ENCODE data around the gene SLC40A1. TPM values are rescaled to one million over a fixed set of nuclear protein-coding genes. Genes with fewer than 3 reads are reported as not detected.
A peak's percentile ranks its signal among the peaks of the same experiment; 100 is the strongest.

The SLC40A1 gene
- total and polyA plus RNA-seq, 4 experiments from 2014 or later, result 27.4 to 328 (median 64.2) TPM

DNA sequence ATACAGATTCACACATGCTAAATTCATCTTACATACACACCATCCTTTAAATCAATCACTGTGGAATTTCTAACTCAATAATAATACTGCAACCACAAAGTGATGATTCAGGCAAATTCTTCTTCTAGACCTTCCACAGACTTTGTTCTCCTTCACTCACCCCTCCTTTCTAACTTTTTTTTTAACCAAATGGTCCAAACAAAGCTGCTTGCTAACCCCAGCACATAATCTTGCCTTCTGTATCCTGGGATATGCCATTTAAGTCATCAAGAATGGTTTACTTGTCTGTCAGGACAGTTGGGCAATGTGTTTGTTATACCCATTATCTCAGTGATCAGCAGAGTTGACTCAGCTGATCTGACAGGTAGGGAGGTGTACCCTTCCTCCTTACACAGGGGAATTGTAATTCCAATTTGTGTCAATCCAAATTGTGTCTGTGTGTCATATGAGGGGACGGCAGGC, 10.0 kb downstream of the SLC40A1 start:
- intact Hi-C loops (cut with micrococcal nuclease), result no loop called here
- Histone ChIP-seq H3K27ac (ENCODE audit: low read depth, low read length) (no peak overlapping the region), H3K4me1 (ENCODE audit: insufficient read depth, low read length) (peaks cover 49% of the 10 kb centered on the region), H3K36me3 (ENCODE audit: insufficient read depth, low read length) (peaks cover 7% of the 10 kb centered on the region), H3K4me3 (ENCODE audit: low read length in 2 of 2) (no peak overlapping the region), H3K27me3 (ENCODE audit: insufficient read depth, low read length) (no peaks in the 10 kb centered on the region), H3K9me3 (ENCODE audit: control insufficient read depth in 1 of 2, low read length in 2 of 2) (no peaks in the 10 kb centered on the region)
- Mint-ChIP-seq H3K27me3 (no peaks in the 10 kb centered on the region), H3K4me3 (peak overlapping the region in 2 of 8 donors; percentile 2 to 14), H3K4me1 (peaks cover 39 to 68% (median 60%) of the 10 kb centered on the region in 4 donors), H3K27ac (peak overlapping the region in 6 of 7 donors; percentile 2 to 90 (median 60)), H3K36me3 (peaks cover 37 to 40% of the 10 kb centered on the region in 2 donors), H3K9me3 (peaks cover 0 to 2% (median 0%) of the 10 kb centered on the region in 8 donors)
- ChIA-PET POLR2A (ENCODE audit: partially characterized antibody) (interaction anchor here (5.2 kb wide), 1 partner anchor 10 kb away, joined by 24 read pairs; the partner anchor contains the start of gene SLC40A1), CTCF (ENCODE audit: partially characterized antibody) (interaction anchor here (1.3 kb wide), 1 partner anchor 9 kb away, joined by 3 read pairs; the partner anchor contains the start of gene SLC40A1)
- DNase-seq, result no peak

GRCh38 chr2:189569295-189569910, 11.2 kb downstream of the SLC40A1 start:
- H3K4me3 Mint-ChIP-seq, result peak overlapping the region in 6 of 8 donors; percentile 35 to 73 (median 56)

DNA sequence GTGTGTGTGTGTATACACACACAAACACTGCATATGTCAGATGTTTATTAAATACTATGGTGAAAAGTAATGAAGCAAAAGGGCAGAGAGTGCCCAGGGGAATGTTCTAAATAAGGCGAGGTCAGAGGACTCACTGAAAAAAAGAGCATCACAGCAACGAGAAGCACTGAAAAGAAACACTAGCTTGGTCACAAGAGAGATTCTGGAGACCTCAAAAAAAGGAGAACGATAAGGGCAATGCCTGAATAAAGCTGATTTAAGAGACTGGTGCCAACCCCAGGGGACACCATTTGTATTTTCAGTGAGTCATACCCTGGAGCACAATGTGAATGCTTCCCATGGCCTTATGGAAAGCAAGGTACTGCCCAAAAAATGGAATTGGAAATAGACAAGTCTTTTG, 14.5 kb downstream of the SLC40A1 start:
- intact Hi-C loops (cut with micrococcal nuclease), result no loop called here
- Histone ChIP-seq H3K27ac (ENCODE audit: low read depth, low read length) (no peak overlapping the region), H3K27me3 (ENCODE audit: insufficient read depth, low read length) (no peaks in the 10 kb centered on the region), H3K4me1 (ENCODE audit: insufficient read depth, low read length) (peaks cover 21% of the 10 kb centered on the region), H3K4me3 (ENCODE audit: low read length in 2 of 2) (no peak overlapping the region), H3K36me3 (ENCODE audit: insufficient read depth, low read length) (peaks cover 15% of the 10 kb centered on the region), H3K9me3 (ENCODE audit: control insufficient read depth in 1 of 2, low read length in 2 of 2) (no peaks in the 10 kb centered on the region)
- no peak for DNase-seq
- ChIA-PET POLR2A (ENCODE audit: partially characterized antibody) (interaction anchor here (1.8 kb wide), 1 partner anchor 15 kb away, joined by 6 read pairs; the partner anchor contains the start of gene SLC40A1), CTCF (ENCODE audit: partially characterized antibody) (interaction anchor here (1.1 kb wide), 1 partner anchor 26 kb away, joined by 4 read pairs; no protein-coding TSS in a partner anchor)
- Mint-ChIP-seq H3K9me3 (peaks cover 0 to 2% (median 0%) of the 10 kb centered on the region in 8 donors), H3K27me3 (no peaks in the 10 kb centered on the region), H3K27ac (peak overlapping the region in 1 of 7 donors; percentile 71), H3K4me3 (peak overlapping the region in 2 of 8 donors; percentile 24 to 53), H3K36me3 (peaks cover 41 to 46% of the 10 kb centered on the region in 2 donors), H3K4me1 (peaks cover 28 to 48% (median 43%) of the 10 kb centered on the region in 4 donors)

More at GRCh38 chr2:189569295-189569910, 11.2 kb downstream of the SLC40A1 start:
- Histone ChIP-seq H3K4me3 (ENCODE audit: low read length in 2 of 2) (no peak overlapping the region), H3K4me1 (ENCODE audit: insufficient read depth, low read length) (peaks cover 37% of the 10 kb centered on the region), H3K27me3 (ENCODE audit: insufficient read depth, low read length) (no peaks in the 10 kb centered on the region), H3K27ac (ENCODE audit: low read depth, low read length) (peak overlapping the region; percentile 22), H3K36me3 (ENCODE audit: insufficient read depth, low read length) (peaks cover 10% of the 10 kb centered on the region), H3K9me3 (ENCODE audit: control insufficient read depth in 1 of 2, low read length in 2 of 2) (no peaks in the 10 kb centered on the region)
- intact Hi-C loops (cut with micrococcal nuclease), result loop anchor here (1.0 kb wide), 1 partner anchor 11 kb away; the partner anchor contains the start of gene SLC40A1
- Mint-ChIP-seq H3K9me3 (peaks cover 0 to 2% (median 0%) of the 10 kb centered on the region in 8 donors), H3K27ac (peak overlapping the region; percentile 27 to 88 (median 84)), H3K36me3 (peaks cover 45 to 46% of the 10 kb centered on the region in 2 donors), H3K27me3 (no peaks in the 10 kb centered on the region), H3K4me1 (peaks cover 31 to 58% (median 50%) of the 10 kb centered on the region in 4 donors)
- no peak for DNase-seq
- ChIA-PET POLR2A (ENCODE audit: partially characterized antibody) (interaction anchor here (5.2 kb wide), 1 partner anchor 11 kb away, joined by 24 read pairs; the partner anchor contains the start of gene SLC40A1), CTCF (ENCODE audit: partially characterized antibody) (interaction anchor here (0.9 to 1.3 kb wide), 2 partner anchors 11 to 64 kb away, joined by 3 read pairs; partner anchors contain the start of gene SLC40A1)

DNA sequence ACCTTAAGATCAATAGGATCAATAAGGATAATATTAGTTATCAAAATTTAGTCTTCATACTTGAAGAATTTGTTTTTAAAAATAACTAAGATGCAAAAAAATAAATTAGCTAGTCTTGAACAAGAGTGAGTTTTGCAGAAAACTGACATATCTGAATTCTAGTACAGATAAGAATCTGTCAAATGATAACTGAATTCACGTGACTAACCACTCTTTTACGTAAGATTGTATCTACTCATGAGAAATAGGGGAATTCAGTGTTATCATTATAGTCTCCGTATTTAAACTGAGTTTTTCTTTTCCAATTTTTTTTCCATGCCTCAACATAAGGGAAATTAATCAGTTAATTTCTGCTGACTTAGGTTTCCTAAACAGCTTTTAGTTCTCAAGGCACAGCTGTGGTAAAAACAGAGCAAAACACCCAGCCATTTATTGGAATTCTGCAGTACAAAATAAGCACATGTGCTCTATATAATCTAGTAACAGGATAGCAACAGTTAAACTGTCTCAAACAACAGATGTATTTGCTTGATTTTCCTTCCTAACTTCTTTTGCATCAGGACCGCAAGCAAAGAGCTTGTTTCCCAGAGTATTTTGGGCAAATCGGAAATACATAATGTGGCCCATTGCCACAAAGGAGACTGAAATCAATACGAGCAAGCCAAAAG, 19.1 kb downstream of the SLC40A1 start:
- Mint-ChIP-seq H3K4me3 (no peak overlapping the region), H3K4me1 (peaks cover 14 to 26% (median 23%) of the 10 kb centered on the region in 4 donors), H3K9me3 (peaks cover 0 to under 1% (median 0%) of the 10 kb centered on the region in 8 donors), H3K36me3 (peaks cover 37 to 39% of the 10 kb centered on the region in 2 donors), H3K27ac (peak overlapping the region in 2 of 7 donors; percentile 16), H3K27me3 (no peaks in the 10 kb centered on the region)
- peaks cover 12% of the 10 kb centered on the region for H3K36me3 ChIP-seq (ENCODE audit: insufficient read depth, low read length)
- H3K4me1 ChIP-seq (ENCODE audit: insufficient read depth, low read length), result peaks cover 10% of the 10 kb centered on the region
- no peak for DNase-seq
- POLR2A ChIA-PET (ENCODE audit: partially characterized antibody), result interaction anchor here (0.7 kb wide), 1 partner anchor 19 kb away, joined by 4 read pairs; the partner anchor contains the start of gene SLC40A1
- CTCF ChIA-PET (ENCODE audit: partially characterized antibody), result no interaction called here
- no peaks in the 10 kb centered on the region for H3K9me3 ChIP-seq (ENCODE audit: control insufficient read depth in 1 of 2, low read length in 2 of 2)
- H3K27me3 ChIP-seq (ENCODE audit: insufficient read depth, low read length), result no peaks in the 10 kb centered on the region
- intact Hi-C loops (cut with micrococcal nuclease), result no loop called here
- no peak overlapping the region for H3K27ac ChIP-seq (ENCODE audit: low read depth, low read length)
- H3K4me3 ChIP-seq (ENCODE audit: low read length in 2 of 2), result no peak overlapping the region

DNA sequence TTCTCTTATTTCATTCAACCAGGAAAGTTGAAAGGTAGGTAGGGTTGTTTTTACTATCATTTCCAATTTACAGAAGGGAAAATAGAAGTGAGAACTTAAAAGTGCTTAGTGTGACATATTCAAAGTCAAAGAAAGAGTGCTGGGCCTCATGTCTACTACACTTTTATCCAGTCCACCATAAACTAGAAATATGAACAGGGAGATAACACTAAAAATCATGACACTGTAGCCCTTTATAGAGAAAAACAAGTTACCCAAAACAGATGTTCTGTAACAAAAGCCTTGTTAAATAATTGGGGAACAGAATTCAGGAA, 20.4 kb downstream of the SLC40A1 start:
- intact Hi-C loops (cut with micrococcal nuclease), result no loop called here
- Mint-ChIP-seq H3K4me1 (peaks cover 14 to 33% (median 22%) of the 10 kb centered on the region in 4 donors), H3K36me3 (peaks cover 29 to 32% of the 10 kb centered on the region in 2 donors), H3K4me3 (no peak overlapping the region), H3K9me3 (no peaks in the 10 kb centered on the region), H3K27me3 (no peaks in the 10 kb centered on the region), H3K27ac (peak overlapping the region in 1 of 7 donors; percentile 36)
- ChIA-PET CTCF (ENCODE audit: partially characterized antibody) (no interaction called here), POLR2A (ENCODE audit: partially characterized antibody) (no interaction called here)
- no peaks in the 10 kb centered on the region for H3K27me3 ChIP-seq (ENCODE audit: insufficient read depth, low read length)
- peaks cover 9% of the 10 kb centered on the region for H3K4me1 ChIP-seq (ENCODE audit: insufficient read depth, low read length)
- H3K4me3 ChIP-seq (ENCODE audit: low read length in 2 of 2), result no peak overlapping the region
- DNase-seq, result no peak
- H3K27ac ChIP-seq (ENCODE audit: low read depth, low read length), result no peak overlapping the region
- no peaks in the 10 kb centered on the region for H3K9me3 ChIP-seq (ENCODE audit: control insufficient read depth in 1 of 2, low read length in 2 of 2)
- peaks cover 6% of the 10 kb centered on the region for H3K36me3 ChIP-seq (ENCODE audit: insufficient read depth, low read length)

GRCh38 chr2:189559579-189560272, 20.9 kb downstream of the SLC40A1 start:
- no peak for DNase-seq
- POLR2A ChIA-PET (ENCODE audit: partially characterized antibody), result no interaction called here
- Mint-ChIP-seq H3K9me3 (no peaks in the 10 kb centered on the region), H3K27ac (peak overlapping the region in 3 of 7 donors; percentile 9 to 84 (median 48)), H3K4me1 (peaks cover 13 to 34% (median 22%) of the 10 kb centered on the region in 4 donors), H3K27me3 (no peaks in the 10 kb centered on the region), H3K36me3 (peaks cover 24 to 27% of the 10 kb centered on the region in 2 donors), H3K4me3 (peak overlapping the region in 1 of 8 donors; percentile 13)
- peaks cover 5% of the 10 kb centered on the region for H3K36me3 ChIP-seq (ENCODE audit: insufficient read depth, low read length)
- no peak overlapping the region for H3K4me3 ChIP-seq (ENCODE audit: low read length in 2 of 2)
- no peaks in the 10 kb centered on the region for H3K27me3 ChIP-seq (ENCODE audit: insufficient read depth, low read length)
- intact Hi-C loops (cut with micrococcal nuclease), result no loop called here
- no peaks in the 10 kb centered on the region for H3K9me3 ChIP-seq (ENCODE audit: control insufficient read depth in 1 of 2, low read length in 2 of 2)
- no peak overlapping the region for H3K27ac ChIP-seq (ENCODE audit: low read depth, low read length)
- CTCF ChIA-PET (ENCODE audit: partially characterized antibody), result no interaction called here
- peaks cover 9% of the 10 kb centered on the region for H3K4me1 ChIP-seq (ENCODE audit: insufficient read depth, low read length)

Data from CD4-positive, alpha-beta memory T cell (primary cell).